ENCODE measurements around the gene KASH5.
A peak's percentile ranks its signal among the peaks of the same experiment; 100 is the strongest.

The KASH5 gene

DNA sequence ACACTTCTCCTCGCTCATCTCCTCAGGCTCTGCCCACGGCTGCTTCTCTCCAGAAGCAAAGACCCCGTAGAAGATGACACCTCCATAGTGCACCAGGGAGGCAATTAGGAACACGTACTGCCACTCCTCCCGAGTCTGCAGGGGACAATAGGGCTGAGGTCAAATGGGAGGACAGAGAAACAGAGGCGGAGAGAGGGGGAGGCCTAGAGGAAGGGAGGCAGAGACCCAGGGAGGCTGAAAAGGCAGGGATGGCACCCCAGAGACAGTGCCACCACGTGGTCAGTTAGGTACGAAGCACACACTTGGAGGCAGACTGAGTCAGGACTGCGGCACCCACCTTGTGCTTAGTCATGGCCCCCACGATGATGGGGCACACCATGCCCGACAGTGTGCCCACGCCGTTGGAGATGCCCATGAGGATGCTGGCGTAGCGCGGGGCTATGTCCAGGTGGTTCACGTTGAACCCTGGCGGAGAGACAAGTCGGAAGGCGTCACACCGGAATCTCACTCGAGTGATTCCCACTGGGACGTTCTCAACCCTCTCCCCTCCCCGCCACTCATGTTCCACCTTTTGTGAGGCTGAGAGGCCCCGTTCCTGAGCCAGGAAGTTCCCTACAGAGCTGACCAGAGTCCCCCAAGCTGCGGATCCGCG is 42.8 kb downstream of the KASH5 start:
- Mint-ChIP-seq H3K27me3 (peaks cover 87% of the 10 kb centered on the region), H3K36me3 (ENCODE audit: low read depth) (no peaks in the 10 kb centered on the region), H3K9me3 (no peaks in the 10 kb centered on the region), H3K4me1 (ENCODE audit: low read depth) (peaks cover 39% of the 10 kb centered on the region), H3K27ac (no peak overlapping the region), H3K4me3 (no peak overlapping the region)

DNA sequence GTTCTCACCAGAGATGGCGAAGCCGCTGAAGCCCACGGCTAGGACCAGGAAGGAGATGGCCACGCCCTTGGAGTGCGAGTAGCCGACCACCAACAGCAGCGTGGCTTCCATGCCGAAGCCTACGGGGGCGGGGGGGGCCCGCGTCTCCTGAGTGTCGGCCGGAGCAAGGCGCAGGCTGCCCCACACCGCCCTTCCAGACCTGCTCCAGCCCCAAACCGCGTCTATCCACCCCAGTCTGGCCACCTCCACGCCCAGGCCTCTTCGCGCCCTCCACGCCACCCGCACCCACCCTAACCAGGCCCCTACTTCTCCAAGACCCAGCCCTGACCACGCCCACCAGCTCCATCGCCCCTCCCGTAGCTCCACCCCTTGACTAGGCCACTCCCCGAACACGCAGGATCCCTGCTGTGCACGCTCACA is 43.3 kb downstream of the KASH5 start:
- H3K27me3 Mint-ChIP-seq = peaks cover 87% of the 10 kb centered on the region
- no peaks in the 10 kb centered on the region for H3K36me3 Mint-ChIP-seq (ENCODE audit: low read depth)
- H3K9me3 Mint-ChIP-seq = no peaks in the 10 kb centered on the region
- H3K4me1 Mint-ChIP-seq (ENCODE audit: low read depth) = peaks cover 43% of the 10 kb centered on the region
- H3K27ac Mint-ChIP-seq = no peak overlapping the region
- H3K4me3 Mint-ChIP-seq = no peak overlapping the region

DNA sequence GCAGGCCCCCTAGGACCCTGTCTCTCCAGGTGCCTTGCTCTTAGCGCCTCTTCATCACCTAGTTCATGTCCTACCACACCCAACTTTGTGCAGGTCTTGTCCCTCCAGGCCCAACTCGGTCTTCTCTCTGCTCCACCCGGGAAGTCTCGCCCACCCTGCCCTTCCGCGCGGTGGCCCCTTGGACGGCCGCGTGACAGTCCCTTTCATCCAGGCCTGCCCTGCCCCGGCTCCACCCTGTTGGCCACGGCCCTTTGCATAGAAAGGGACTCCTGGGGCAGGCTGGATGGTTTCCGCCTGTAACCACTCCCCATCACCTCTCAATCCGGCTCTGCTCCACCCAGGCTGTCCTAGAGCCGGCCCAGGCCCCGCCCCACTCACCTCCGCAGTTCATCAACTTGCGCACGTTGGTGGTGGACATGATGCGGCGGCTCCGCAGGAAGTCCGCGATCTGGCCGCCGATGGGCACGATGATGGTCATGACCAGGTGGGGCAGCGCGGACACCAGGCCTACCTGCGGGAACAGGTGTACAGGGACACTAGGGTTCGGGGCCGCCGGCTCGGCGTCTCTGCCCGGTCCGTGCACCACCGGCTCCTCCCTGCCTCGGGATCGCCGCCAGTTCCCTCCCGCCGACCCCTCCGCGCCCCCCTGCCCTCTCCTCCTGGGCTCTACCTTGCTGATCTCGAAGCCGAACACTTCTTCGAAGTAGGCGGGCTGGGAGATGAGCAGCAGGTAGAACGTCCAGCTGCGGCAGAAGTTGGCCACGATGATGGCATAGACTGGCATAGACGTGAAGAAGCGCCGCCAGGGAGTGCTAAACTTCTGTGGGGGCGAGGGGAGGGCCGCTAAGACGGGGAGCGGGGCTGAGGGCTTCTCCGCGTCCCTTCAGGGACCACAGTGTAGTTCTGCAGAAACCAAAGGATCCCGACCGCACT is 44.4 kb downstream of the KASH5 start:
- H3K36me3 Mint-ChIP-seq (ENCODE audit: low read depth) = no peaks in the 10 kb centered on the region
- H3K27ac Mint-ChIP-seq = no peak overlapping the region
- peak overlapping the region; percentile 13 for H3K4me3 Mint-ChIP-seq
- peaks cover 40% of the 10 kb centered on the region for H3K4me1 Mint-ChIP-seq (ENCODE audit: low read depth)
- H3K27me3 Mint-ChIP-seq = peaks cover 85% of the 10 kb centered on the region
- H3K9me3 Mint-ChIP-seq = no peaks in the 10 kb centered on the region

GRCh38 chr19:49433240-49433901 is 45.3 kb downstream of the KASH5 start:
- Mint-ChIP-seq H3K27me3 (peaks cover 87% of the 10 kb centered on the region), H3K9me3 (no peaks in the 10 kb centered on the region), H3K27ac (no peak overlapping the region), H3K4me1 (ENCODE audit: low read depth) (peaks cover 34% of the 10 kb centered on the region), H3K36me3 (ENCODE audit: low read depth) (no peaks in the 10 kb centered on the region), H3K4me3 (no peak overlapping the region)

DNA sequence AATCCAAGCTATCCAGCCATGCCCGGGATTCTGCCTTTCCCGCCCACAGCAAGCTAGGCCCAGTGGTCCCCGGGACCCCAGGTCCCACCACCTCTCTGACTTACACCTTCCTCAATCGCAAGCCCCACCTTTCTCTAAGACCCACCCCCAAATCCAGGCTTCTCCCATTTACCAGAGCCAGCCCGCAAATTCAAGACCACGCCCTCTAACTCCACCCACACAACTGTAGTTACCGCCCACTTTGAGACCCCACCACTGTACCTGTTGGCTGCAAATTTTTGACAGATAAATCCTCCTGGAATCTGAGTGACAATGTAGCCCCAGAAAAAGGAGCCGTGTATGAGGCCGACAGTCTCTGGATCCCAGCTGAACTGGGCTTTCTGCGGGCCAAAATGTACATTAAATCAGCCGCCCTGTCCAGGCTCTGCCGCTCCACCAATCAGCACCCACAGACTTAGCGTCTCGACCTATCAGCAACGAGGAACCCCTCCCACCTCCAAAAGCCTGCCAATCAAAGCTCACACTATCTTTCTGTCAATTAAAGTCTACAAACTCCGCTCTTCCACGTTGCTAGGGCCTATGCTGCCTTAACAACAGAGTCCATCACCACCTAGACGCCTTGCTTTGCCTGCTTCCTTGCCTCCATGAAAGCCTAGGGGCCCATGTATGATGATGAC is 47.0 kb downstream of the KASH5 start:
- H3K4me1 Mint-ChIP-seq (ENCODE audit: low read depth) = peaks cover 29% of the 10 kb centered on the region
- H3K36me3 Mint-ChIP-seq (ENCODE audit: low read depth) = no peaks in the 10 kb centered on the region
- H3K27me3 Mint-ChIP-seq = peaks cover 89% of the 10 kb centered on the region
- peak overlapping the region; percentile 8 for H3K4me3 Mint-ChIP-seq
- H3K27ac Mint-ChIP-seq = no peak overlapping the region
- H3K9me3 Mint-ChIP-seq = no peaks in the 10 kb centered on the region

DNA sequence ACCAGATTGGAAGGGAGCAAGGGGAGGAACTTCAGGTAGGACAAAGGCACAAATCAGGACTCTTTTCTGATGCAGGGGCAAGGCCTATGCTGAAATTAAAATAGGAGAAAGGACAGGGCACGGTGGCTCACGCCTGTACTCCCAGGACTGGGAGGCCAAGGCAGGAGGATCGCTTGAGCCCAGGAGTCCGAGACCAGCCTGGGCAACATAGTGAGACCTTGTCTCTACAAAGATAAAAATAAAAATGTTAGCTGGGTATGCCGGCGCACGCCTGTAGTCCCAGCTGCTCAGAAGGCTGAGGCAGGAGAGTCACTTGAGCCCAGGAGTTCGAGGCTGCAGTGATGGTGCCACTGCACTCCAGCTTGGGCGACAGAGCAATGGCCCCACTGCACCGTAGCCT is 47.6 kb downstream of the KASH5 start:
- H3K4me1 Mint-ChIP-seq (ENCODE audit: low read depth) = peaks cover 31% of the 10 kb centered on the region
- H3K4me3 Mint-ChIP-seq = peak overlapping the region; percentile 8
- peaks cover 91% of the 10 kb centered on the region for H3K27me3 Mint-ChIP-seq
- peaks cover 2% of the 10 kb centered on the region for H3K36me3 Mint-ChIP-seq (ENCODE audit: low read depth)
- no peak overlapping the region for H3K27ac Mint-ChIP-seq
- no peaks in the 10 kb centered on the region for H3K9me3 Mint-ChIP-seq

DNA sequence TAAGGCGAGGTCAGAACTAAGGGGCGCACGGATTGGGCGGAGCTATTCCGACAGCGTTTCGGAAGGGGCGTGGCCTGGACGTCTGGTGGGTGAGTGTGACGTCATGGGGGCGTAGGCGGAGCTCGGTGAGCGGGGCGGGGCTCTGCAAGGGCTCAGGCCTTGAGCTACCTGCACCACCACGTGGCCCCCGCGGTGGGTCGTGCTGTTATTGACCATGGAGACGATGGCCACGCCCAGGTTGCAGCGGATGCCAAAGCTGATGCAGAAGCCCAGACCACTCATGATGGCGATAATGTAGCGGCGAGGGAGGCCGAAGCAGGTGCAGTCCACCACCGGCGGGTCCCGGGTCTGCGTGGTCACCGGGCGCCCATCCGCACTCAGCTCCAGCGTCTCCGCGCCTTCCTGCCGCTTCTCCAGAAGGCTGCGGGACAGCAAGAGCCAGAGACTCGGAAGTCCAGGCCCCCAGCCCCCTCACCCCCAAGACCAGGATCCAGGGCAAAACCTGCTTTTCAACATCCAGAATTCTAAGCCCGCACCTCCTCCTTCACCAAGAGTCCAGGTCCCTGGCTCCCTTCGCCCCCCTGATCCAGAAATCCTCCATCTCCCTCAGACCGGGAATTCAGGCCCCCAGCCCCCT is 48.5 kb downstream of the KASH5 start:
- H3K9me3 Mint-ChIP-seq = no peaks in the 10 kb centered on the region
- peaks cover 91% of the 10 kb centered on the region for H3K27me3 Mint-ChIP-seq
- H3K4me1 Mint-ChIP-seq (ENCODE audit: low read depth) = peaks cover 35% of the 10 kb centered on the region
- peaks cover 5% of the 10 kb centered on the region for H3K36me3 Mint-ChIP-seq (ENCODE audit: low read depth)
- H3K27ac Mint-ChIP-seq = no peak overlapping the region
- no peak overlapping the region for H3K4me3 Mint-ChIP-seq

DNA sequence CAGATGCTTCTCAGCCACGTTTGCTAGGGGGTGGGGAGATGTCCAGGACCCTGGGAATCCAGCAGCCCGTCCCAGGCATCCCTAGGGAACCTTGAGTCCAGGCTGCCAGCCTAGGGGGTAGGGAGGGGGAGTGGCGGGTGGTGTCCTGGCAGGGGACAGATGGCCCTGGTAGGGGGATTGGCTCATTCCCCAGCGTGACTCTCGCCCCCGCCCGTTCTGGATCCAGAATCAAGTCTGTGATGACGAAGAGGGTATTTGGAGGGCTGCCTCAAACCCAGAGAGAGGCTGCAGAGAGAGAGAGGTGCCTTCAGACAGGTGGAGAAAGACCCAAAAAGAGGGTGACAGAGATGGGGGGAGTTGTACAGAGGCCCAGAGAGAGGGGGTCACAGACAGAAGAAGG is 49.2 kb downstream of the KASH5 start:
- Mint-ChIP-seq H3K4me1 (ENCODE audit: low read depth) (peaks cover 39% of the 10 kb centered on the region), H3K9me3 (no peaks in the 10 kb centered on the region)

GRCh38 chr19:49438261-49438660 is 50.2 kb downstream of the KASH5 start:
- Mint-ChIP-seq H3K27me3 (peaks cover 87% of the 10 kb centered on the region), H3K4me3 (no peak overlapping the region), H3K27ac (no peak overlapping the region), H3K4me1 (ENCODE audit: low read depth) (peaks cover 42% of the 10 kb centered on the region), H3K36me3 (ENCODE audit: low read depth) (peaks cover 5% of the 10 kb centered on the region), H3K9me3 (no peaks in the 10 kb centered on the region)

More for the DNA sequence above, 49.2 kb downstream of the KASH5 start:
- Mint-ChIP-seq H3K27ac (no peak overlapping the region), H3K4me3 (no peak overlapping the region), H3K36me3 (ENCODE audit: low read depth) (peaks cover 5% of the 10 kb centered on the region), H3K27me3 (peaks cover 91% of the 10 kb centered on the region)

DNA sequence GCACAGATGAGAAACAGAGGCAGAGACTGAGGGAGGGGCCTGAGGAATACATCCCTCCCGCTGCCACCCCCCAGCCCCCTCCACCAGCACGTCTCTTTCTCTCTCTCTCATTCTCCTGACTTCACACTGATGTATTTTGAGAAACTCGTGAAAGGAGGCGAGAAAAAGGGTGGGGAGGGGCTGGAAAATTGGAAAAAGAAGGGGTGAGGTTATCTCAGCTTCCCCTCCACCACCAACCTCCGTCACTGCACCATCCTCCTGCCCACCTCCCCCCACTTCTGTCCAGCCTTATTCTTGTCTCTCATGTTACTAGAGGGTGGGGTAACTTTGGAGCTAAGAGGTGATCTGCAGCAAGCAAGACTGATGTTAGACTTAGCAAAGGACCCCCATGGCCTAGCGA is 51.8 kb downstream of the KASH5 start:
- peaks cover 5% of the 10 kb centered on the region for H3K36me3 Mint-ChIP-seq (ENCODE audit: low read depth)
- H3K27ac Mint-ChIP-seq = no peak overlapping the region
- H3K9me3 Mint-ChIP-seq = no peaks in the 10 kb centered on the region
- peaks cover 45% of the 10 kb centered on the region for H3K4me1 Mint-ChIP-seq (ENCODE audit: low read depth)
- H3K27me3 Mint-ChIP-seq = peaks cover 74% of the 10 kb centered on the region
- no peak overlapping the region for H3K4me3 Mint-ChIP-seq

DNA sequence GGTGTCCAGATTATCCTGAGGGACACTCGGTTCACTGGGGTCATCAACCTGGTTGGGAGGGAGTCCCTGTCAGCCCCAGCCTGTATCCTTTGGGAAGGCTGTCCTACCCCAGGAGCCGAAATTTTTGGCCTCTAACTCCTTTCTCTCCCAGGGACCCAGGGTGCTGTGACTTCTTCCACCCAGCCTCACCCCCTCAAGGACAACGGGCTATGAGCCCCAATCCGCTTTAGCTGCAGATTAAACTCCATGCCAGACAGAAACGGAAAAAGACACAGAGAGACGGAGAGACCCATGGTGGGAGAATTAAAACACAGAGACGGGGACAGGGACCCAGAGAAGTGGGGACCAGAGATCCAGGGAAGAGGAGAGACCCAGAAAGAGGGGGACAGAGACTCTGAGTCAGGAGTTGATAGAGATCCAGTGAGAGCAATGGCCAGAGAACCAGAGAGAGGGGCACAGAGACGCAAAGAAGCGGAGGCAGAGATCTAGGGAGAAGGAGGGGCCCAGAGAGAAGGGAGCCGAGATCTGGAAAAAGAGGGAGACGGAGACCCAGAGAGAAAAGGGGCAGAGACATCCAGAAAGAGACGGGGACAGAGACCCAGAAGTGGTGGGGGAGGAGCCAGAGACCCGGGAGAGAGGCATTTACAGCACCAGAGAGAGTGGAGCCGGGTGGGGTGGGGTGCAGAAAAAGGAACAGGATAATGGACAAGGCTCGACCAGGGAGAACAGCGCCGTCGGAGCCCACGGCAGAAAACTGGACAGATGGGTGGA is 52.6 kb downstream of the KASH5 start:
- Mint-ChIP-seq H3K27me3 (peaks cover 66% of the 10 kb centered on the region), H3K9me3 (no peaks in the 10 kb centered on the region), H3K4me1 (ENCODE audit: low read depth) (peaks cover 44% of the 10 kb centered on the region), H3K36me3 (ENCODE audit: low read depth) (peaks cover 5% of the 10 kb centered on the region), H3K4me3 (peak overlapping the region; percentile 57), H3K27ac (peak overlapping the region; percentile 34)

DNA sequence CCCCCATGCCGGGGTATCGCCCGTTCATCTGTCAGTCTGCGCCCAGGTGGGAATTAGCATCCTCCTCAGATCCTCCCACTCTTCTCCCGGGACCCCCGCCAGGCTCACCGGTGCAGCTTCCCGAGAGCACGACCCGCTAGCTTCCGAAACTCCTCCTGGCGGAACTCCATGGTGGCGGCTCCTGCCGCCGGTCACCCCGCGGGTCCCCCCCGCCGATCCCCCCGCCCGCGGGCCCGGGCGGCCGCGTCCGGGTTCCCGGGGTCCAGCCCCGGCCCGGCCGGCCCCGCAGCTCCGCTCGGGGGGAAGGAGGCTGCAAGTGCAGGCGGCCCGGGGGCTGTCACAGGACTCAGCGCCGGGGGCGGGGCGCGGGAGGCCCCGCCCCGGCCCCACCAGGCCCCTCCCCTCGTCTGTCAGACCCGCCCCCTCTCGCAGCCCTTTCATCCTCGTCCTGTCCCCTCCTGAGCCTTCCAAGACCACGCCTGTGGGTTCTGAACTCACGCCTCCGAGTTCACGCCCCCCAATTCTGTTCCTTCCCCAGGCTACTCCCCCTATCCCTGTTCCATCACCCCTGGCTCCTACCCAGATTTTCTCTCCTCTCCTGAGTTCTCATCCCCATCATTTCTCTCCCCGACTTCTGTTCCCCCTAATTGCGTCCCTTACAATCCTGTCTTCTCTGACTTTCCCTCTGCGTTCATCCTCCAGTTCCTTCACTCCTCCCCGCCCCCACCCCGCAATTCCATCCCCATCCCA is 53.3 kb downstream of the KASH5 start, which contains the start of gene SLC17A7:
Gene SLC17A7 (minus strand): TSS at position 318 of the 750 bp plus-strand sequence. CDS start 148 bp downstream, at position 170.
- Mint-ChIP-seq H3K27me3 (peaks cover 59% of the 10 kb centered on the region), H3K4me3 (peak within 1 kb of the TSS; percentile 76), H3K9me3 (no peaks in the 10 kb centered on the region), H3K36me3 (ENCODE audit: low read depth) (peaks cover 5% of the 10 kb centered on the region), H3K4me1 (ENCODE audit: low read depth) (peaks cover 38% of the 10 kb centered on the region), H3K27ac (peak within 1 kb of the TSS; percentile 34)

DNA sequence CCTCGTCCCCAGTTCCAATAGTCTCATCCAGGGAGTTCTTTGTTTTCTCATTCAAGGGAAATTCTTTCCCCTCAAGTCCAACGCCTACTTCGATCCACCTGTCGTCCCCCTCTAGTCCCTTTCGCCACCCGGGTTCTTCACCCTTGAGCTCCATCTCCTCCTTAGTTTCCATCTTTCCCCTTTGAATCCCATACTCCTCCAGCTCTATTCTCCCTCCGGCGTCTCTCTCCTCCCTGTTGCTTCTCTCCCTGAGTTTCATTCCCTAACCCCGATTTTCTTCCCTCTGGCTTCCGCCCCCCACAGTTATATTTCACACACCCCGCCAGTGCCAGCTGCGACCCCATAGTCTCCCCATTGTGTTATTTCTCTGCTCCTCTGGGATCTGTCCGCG is 53.9 kb downstream of the KASH5 start:
- Mint-ChIP-seq H3K4me3 (peak overlapping the region; percentile 76), H3K27ac (no peak overlapping the region), H3K36me3 (ENCODE audit: low read depth) (peaks cover 11% of the 10 kb centered on the region), H3K4me1 (ENCODE audit: low read depth) (peaks cover 32% of the 10 kb centered on the region), H3K9me3 (no peaks in the 10 kb centered on the region), H3K27me3 (peaks cover 55% of the 10 kb centered on the region)

Measured in stimulated activated naive CD8-positive, alpha-beta T cell treated with anti-CD3 and anti-CD28 coated beads, Interleukin-15, Interleukin-2, amounts not matched to agents 100 ng/mL and 50 ng/mL, for 24 hours (primary cell).